ENCODE data around the gene BCDIN3D. TPM values are rescaled to one million over a fixed set of nuclear protein-coding genes. Genes with fewer than 3 reads are reported as not detected.
A peak's percentile ranks its signal among the peaks of the same experiment; 100 is the strongest.

BCDIN3D gene
- total RNA-seq, 1 experiment from 2014 or later = 3.3 TPM

DNA sequence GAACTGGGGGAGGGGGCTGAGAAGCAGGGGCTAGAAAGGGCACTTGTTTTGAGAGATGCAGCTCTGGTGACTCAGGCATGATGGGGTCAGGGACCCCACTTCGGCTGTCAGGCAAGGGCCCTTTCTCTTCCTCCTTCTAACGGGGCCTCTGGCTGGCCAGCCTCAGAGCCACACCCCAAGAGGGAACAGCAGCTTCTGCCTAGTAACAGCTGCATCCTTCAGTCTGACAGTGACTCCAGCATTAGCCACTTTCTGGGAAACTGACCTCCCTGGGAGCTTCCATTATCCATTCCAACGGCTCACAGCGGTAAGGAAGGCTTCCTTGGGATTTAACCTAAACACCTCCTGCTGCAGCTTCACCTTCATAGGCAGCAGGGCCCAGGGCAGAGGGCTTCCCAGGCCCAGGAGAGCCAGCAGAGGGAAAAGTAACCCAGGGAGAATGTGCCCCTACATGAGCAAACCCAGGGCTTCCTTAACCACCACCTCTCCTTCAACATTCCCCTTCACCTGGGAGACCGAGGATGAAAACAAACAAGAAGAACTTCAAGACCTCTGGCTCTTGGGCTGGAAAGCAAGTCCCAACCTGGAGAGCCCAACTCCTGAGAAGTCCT lies 17.4 kb downstream of the BCDIN3D start:
- Histone ChIP-seq H2BK5ac (ENCODE audit: insufficient read length, low read length) (no peak overlapping the region), H2AFZ (ENCODE audit: low read length) (no peak overlapping the region), H3K56ac (ENCODE audit: insufficient read length, low read depth, low read length) (no peak overlapping the region), H3K23me2 (ENCODE audit: insufficient read length, low read depth, low read length, poor library complexity, severe bottlenecking) (peaks cover 16% of the 10 kb centered on the region), H3K79me1 (ENCODE audit: insufficient read depth, low read depth, low read length, poor library complexity, severe bottlenecking) (peaks cover 4% of the 10 kb centered on the region), H3K18ac (ENCODE audit: insufficient read length, low read depth, low read length) (no peak overlapping the region), H4K20me1 (ENCODE audit: control insufficient read depth, insufficient read depth, insufficient read length) (no peaks in the 10 kb centered on the region), H3K9ac (ENCODE audit: extremely low read depth, insufficient read length, low read length) (no peak overlapping the region), H3K27ac (ENCODE audit: insufficient read length, low read depth, low read length) (no peak overlapping the region), H3K79me2 (ENCODE audit: insufficient read depth, low read length) (peaks cover 2% of the 10 kb centered on the region; the same call in 1 of the 2 replicates), H2BK15ac (ENCODE audit: low read depth, low read length) (no peak overlapping the region), H3T11ph (ENCODE audit: low read length) (no peak overlapping the region), H4K5ac (ENCODE audit: insufficient read length, low read depth, low read length) (no peak overlapping the region), H3K4ac (ENCODE audit: low read depth, low read length) (no peak overlapping the region), H2BK120ac (ENCODE audit: low read depth, low read length, poor library complexity, severe bottlenecking) (no peak overlapping the region), H3K14ac (ENCODE audit: insufficient read depth, low read length) (no peak overlapping the region), H3K4me1 (ENCODE audit: insufficient read depth, low read length) (peaks cover 2% of the 10 kb centered on the region), H3K23ac (ENCODE audit: insufficient read length, low read depth, low read length) (no peak overlapping the region), H4K8ac (replicated peaks; ENCODE audit: insufficient read length, low read depth, low read length) (no peak overlapping the region), H2BK12ac (ENCODE audit: insufficient read length, low read depth, low read length) (no peak overlapping the region), H3K27me3 (ENCODE audit: insufficient read depth, low read length) (no peaks in the 10 kb centered on the region), H3K4me2 (ENCODE audit: insufficient read depth, insufficient read length, low read length) (no peak overlapping the region), H2AK5ac (ENCODE audit: insufficient read length, low read length) (no peak overlapping the region), H4K91ac (ENCODE audit: insufficient read length, low read depth, low read length) (no peak overlapping the region), H3K9me3 (ENCODE audit: control insufficient read depth, low read depth, low read length) (no peaks in the 10 kb centered on the region), H2BK20ac (ENCODE audit: low read depth, low read length, poor library complexity, severe bottlenecking) (no peak overlapping the region)
- H3K9me3 Mint-ChIP-seq = no peaks in the 10 kb centered on the region; a peak in 1 of 5 replicates
- H3K4me1 Mint-ChIP-seq = peaks cover 45 to 62% of the 10 kb centered on the region in 2 experiments
- TF ChIP-seq, protein P1, sequence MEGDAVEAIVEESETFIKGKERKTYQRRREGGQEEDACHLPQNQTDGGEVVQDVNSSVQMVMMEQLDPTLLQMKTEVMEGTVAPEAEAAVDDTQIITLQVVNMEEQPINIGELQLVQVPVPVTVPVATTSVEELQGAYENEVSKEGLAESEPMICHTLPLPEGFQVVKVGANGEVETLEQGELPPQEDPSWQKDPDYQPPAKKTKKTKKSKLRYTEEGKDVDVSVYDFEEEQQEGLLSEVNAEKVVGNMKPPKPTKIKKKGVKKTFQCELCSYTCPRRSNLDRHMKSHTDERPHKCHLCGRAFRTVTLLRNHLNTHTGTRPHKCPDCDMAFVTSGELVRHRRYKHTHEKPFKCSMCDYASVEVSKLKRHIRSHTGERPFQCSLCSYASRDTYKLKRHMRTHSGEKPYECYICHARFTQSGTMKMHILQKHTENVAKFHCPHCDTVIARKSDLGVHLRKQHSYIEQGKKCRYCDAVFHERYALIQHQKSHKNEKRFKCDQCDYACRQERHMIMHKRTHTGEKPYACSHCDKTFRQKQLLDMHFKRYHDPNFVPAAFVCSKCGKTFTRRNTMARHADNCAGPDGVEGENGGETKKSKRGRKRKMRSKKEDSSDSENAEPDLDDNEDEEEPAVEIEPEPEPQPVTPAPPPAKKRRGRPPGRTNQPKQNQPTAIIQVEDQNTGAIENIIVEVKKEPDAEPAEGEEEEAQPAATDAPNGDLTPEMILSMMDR (conservative IDR thresholded peaks at IDR 0.05) = no peak
- H3K27me3 Mint-ChIP-seq (ENCODE audit: low read depth) = no peaks in the 10 kb centered on the region
- peak overlapping the region in 1 of 2 experiments; percentile 41; a peak in 2 of 5 replicates for H3K4me3 Mint-ChIP-seq
- H3K27ac Mint-ChIP-seq = peak overlapping the region in 2 of 3 experiments; percentile 8 to 73; a peak in 2 of 7 replicates
- no CpG with 5 or more reads among the region's 5 CpGs for WGBS (ENCODE audit: extremely low coverage, insufficient read length, low lambda C conversion rate)
- H3K36me3 Mint-ChIP-seq (ENCODE audit: insufficient read depth in 1 of 3, low read depth in 3 of 3) = peaks cover 13 to 14% (median 14%) of the 10 kb centered on the region in 3 experiments
- DNase-seq = no peak
